GM12873 (cell line): ENCODE measurements around the gene TAF11.

Source experiments
- TF ChIP-seq, protein P1 (sequence below): IDR thresholded peaks from 2 replicates; pipeline ENCODE4 v1.5.1; 2012; ENCODE audit warnings: low read depth, mild to moderate bottlenecking, moderate library complexity, low read length, control low read depth; ENCODE audit not compliant: insufficient read depth; ENCODE audit errors: missing control alignments

The TAF11 gene

DNA sequence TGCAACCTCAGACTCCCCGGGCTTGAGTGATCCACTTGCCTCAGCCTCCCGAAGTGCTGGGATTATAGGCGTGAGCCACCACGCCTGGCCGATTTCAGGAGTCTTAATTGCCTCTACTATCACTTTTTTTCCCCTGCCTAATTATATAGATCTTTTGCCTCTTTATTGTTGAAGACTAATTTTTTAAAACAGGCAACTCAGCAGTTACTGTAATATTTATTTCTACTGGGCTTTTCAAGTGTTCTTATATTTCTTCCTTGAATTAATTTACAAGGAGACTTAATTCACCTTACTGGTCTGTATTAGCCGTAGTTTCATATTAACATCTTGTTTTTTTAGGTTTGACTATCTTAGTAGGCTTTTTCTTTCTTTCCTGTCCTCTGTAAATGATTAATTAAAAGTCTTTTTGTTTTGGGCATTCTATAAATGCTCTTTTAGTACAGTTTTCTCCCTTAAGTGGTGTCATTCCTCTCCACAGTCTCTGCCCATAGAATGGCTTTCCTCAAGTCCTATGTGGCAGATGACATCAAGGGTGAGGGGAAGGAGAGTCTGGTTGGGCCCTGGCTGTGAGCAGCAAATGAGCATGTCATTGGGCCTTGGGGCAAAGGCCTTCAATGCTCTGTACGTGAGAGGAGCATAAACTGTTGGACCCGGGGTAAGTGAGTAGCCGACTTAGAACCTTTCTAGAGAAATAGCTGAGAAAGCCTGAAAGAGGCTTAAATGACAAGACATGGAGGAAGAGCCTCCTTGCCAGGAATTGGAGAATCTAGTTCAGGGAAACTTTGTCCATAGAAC lies 37.2 kb upstream of the TAF11 start:
- TF ChIP-seq, protein P1, sequence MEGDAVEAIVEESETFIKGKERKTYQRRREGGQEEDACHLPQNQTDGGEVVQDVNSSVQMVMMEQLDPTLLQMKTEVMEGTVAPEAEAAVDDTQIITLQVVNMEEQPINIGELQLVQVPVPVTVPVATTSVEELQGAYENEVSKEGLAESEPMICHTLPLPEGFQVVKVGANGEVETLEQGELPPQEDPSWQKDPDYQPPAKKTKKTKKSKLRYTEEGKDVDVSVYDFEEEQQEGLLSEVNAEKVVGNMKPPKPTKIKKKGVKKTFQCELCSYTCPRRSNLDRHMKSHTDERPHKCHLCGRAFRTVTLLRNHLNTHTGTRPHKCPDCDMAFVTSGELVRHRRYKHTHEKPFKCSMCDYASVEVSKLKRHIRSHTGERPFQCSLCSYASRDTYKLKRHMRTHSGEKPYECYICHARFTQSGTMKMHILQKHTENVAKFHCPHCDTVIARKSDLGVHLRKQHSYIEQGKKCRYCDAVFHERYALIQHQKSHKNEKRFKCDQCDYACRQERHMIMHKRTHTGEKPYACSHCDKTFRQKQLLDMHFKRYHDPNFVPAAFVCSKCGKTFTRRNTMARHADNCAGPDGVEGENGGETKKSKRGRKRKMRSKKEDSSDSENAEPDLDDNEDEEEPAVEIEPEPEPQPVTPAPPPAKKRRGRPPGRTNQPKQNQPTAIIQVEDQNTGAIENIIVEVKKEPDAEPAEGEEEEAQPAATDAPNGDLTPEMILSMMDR = no peak

GRCh38 chr6:34922177-34922663 lies 34.4 kb upstream of the TAF11 start:
- TF ChIP-seq, protein P1 = no peak

DNA sequence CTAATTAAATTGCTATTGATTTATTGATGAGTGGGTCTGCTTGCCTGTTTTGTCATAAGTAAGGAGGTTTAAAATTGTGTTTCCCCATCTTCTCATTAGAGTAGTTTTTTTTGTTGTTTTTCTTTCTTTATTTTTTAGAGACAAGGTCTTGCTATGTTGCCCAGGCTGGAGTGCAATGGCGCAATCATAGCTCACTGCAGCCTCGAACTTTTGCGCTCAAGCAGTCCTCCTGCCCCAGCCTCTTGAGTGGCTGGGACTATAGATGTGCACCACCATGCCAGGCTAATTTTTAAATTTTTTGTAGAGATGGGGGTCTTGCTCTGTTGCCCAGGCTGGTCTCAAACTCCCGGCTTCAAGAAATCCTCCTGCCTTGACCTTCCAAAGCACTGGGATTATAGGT lies 32.3 kb upstream of the TAF11 start:
- TF ChIP-seq, protein P1 = no peak

- TF ChIP-seq, protein P1 = no peak
These were observed 31.8 kb upstream of the TAF11 start for GRCh38 chr6:34919651-34920050.

DNA sequence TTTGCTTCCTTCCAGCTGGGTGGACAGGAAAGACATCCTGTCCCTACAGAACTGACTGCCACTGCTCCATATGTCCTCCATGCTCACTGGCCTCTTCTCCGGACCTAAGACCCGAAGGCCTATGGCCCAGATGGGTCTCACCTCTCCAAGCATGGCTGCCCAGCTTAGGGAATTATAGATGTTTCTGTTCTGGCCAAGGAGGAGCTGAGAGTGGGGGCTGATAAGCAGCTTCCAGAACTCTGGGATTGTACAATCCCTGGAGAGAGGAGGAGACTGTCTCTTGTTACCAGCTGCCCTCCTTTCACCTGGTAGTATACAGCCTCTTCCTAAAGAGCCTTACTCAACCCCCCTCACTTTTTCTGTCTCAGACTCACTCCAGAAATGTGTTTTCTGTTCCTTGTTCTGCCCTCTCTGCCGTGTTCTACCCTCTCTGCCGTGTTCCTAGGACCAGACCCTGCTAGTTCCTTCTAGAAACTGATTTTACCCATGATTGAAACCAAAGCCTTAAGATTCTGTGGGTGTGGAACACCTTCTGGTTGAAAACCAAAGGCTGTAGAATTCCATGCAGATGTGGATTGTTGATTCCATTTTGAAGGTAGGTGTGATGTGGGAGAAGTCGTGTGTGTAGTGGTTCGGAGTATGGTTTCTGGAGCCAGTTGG lies 29.9 kb upstream of the TAF11 start:
- TF ChIP-seq, protein P1 = no peak

GRCh38 chr6:34916348-34916967 lies 28.6 kb upstream of the TAF11 start:
- TF ChIP-seq, protein P1 = no peak

DNA sequence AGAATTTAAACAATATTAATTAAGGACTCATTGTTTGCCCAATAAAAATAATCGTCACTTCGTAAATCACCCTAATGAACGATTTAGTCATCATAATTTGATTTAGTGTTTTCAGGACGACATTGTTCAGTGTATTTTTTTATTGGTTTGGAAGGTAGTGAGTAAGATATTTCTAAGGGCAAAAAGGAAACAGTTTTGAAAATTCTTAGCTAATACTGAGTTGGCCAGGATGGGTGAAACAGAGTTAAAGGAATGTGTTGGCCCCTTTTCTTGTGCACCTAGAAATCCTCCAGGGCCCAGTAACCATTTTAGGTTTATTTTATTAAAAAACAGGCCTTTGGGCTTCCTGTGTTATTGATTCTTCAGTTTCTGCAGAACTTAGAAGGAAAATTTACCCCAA lies 26.5 kb upstream of the TAF11 start:
- TF ChIP-seq, protein P1 = no peak
